Upper lobe of right lung (tissue), 1 donor: Measurements from ENCODE around the gene KLHL13. TPM values are rescaled to one million over a fixed set of nuclear protein-coding genes. Genes with fewer than 3 reads are reported as not detected.

Experiments
- ATAC-seq: fragments of 200-7000 bp; cut with Tn5 transposase; one replicate; pipeline ENCODE4 v1.9.1; 2020; ENCODE audit warnings: mild to moderate bottlenecking, moderate library complexity
- DNase-seq: peaks from one replicate; pipeline ENCODE4 v3.0.0-alpha.2; 2020
- H3K27ac ChIP-seq: fragments of 200-600 bp; one replicate; pipeline ENCODE4 v1.8.0; 2022
- H3K27me3 ChIP-seq: fragments of 200-600 bp; one replicate; pipeline ENCODE4 v1.8.0; 2022; ENCODE audit warnings: mild to moderate bottlenecking
- H3K36me3 ChIP-seq: fragments of 200-600 bp; one replicate; pipeline ENCODE4 v1.8.0; 2022
- H3K4me1 ChIP-seq: fragments of 200-600 bp; one replicate; pipeline ENCODE4 v1.8.0; 2022
- H3K4me3 ChIP-seq: fragments of 200-600 bp; one replicate; pipeline ENCODE4 v1.8.0; 2022; ENCODE audit warnings: mild to moderate bottlenecking
- H3K9me3 ChIP-seq: fragments of 200-600 bp; one replicate; pipeline ENCODE4 v1.8.0; 2022
- CTCF ChIP-seq: fragments of 200-600 bp; IDR thresholded peaks from one replicate; pipeline ENCODE4 v1.8.0; 2022; ENCODE audit warnings: antibody characterized with exemption
- intact Hi-C: fragments of 100-400 bp; cut with DNase I; formaldehyde crosslinking; loops from one replicate; pipeline ENCODE4 v1.11.0; 2022
- total RNA-seq: library from RNA; stranded (reverse); fragmentation: NEBNext Ultra II Directional; extraction: Animal tissue kit (Norgen Biotek cat#: 25700); gene quantifications from one replicate; pipeline ENCODE4 v1.2.1, GENCODE V29; 2021
- donor health status: DM: no; HTN: yes; CAD: no; lungs with severe emphysema.

The KLHL13 gene
- total RNA-seq, 1 donor from 2014 or later: 0.58 TPM

GRCh38 chrX:117892469-117892868 is 224.1 kb downstream of the KLHL13 start:
- Histone ChIP-seq H3K4me3 (no peak overlapping the region), H3K27me3 (no peaks in the 10 kb centered on the region), H3K4me1 (no peaks in the 10 kb centered on the region), H3K27ac (no peak overlapping the region), H3K36me3 (no peaks in the 10 kb centered on the region), H3K9me3 (no peaks in the 10 kb centered on the region)
- intact Hi-C loops: no loop called here
- DNase-seq: no peak
- no peak for ATAC-seq
- no peak for TF ChIP-seq CTCF

- Histone ChIP-seq H3K27me3 (no peaks in the 10 kb centered on the region), H3K9me3 (no peaks in the 10 kb centered on the region), H3K4me3 (no peak overlapping the region), H3K36me3 (no peaks in the 10 kb centered on the region), H3K27ac (no peak overlapping the region), H3K4me1 (no peaks in the 10 kb centered on the region)
- intact Hi-C loops: no loop called here
- no peak for TF ChIP-seq CTCF
- ATAC-seq (no peak), DNase-seq (no peak)
Measured at GRCh38 chrX:117871796-117872195, 244.8 kb downstream of the KLHL13 start.

GRCh38 chrX:117860517-117860916 is 256.1 kb downstream of the KLHL13 start:
- no peak for TF ChIP-seq CTCF
- H3K4me1 ChIP-seq: no peaks in the 10 kb centered on the region
- H3K27ac ChIP-seq: no peak overlapping the region
- intact Hi-C loops: no loop called here
- H3K36me3 ChIP-seq: no peaks in the 10 kb centered on the region
- no peak for ATAC-seq
- DNase-seq: no peak
- H3K9me3 ChIP-seq: no peaks in the 10 kb centered on the region
- H3K4me3 ChIP-seq: no peak overlapping the region
- no peaks in the 10 kb centered on the region for H3K27me3 ChIP-seq

- H3K27ac ChIP-seq: no peak overlapping the region
- no peak for DNase-seq
- intact Hi-C loops: no loop called here
Measured at GRCh38 chrX:117854806-117855205, 261.8 kb downstream of the KLHL13 start.

GRCh38 chrX:117851025-117851424 is 265.6 kb downstream of the KLHL13 start:
- no peak for TF ChIP-seq CTCF
- no peaks in the 10 kb centered on the region for H3K4me1 ChIP-seq
- DNase-seq: no peak
- no peak overlapping the region for H3K27ac ChIP-seq
- H3K9me3 ChIP-seq: no peaks in the 10 kb centered on the region
- no peaks in the 10 kb centered on the region for H3K27me3 ChIP-seq
- intact Hi-C loops: no loop called here
- no peak for ATAC-seq
- H3K4me3 ChIP-seq: no peak overlapping the region
- H3K36me3 ChIP-seq: no peaks in the 10 kb centered on the region

More at GRCh38 chrX:117854806-117855205, 261.8 kb downstream of the KLHL13 start:
- TF ChIP-seq CTCF: no peak
- Histone ChIP-seq H3K4me3 (no peak overlapping the region), H3K36me3 (no peaks in the 10 kb centered on the region), H3K9me3 (no peaks in the 10 kb centered on the region), H3K27me3 (no peaks in the 10 kb centered on the region), H3K4me1 (no peaks in the 10 kb centered on the region)
- no peak for ATAC-seq

Other genes with a start within 250 kb of the KLHL13 start
- gene WDR44, start 229.3 kb upstream of the KLHL13 start, total RNA-seq: 14.2 TPM